Thymus (tissue), 11 donors: ENCODE results near the gene TK2. TPM values are rescaled to one million over a fixed set of nuclear protein-coding genes. Genes with fewer than 3 reads are reported as not detected.
A peak's percentile ranks its signal among the peaks of the same experiment; 100 is the strongest.

Source experiments
- DNase-seq, 9 donors: peaks; one replicate each; pipeline ENCODE4 v3.0.0-alpha.2; 2013; ENCODE audit warnings: low spot score in 9 of 9, low read depth in 6 of 9, missing footprints in 1 of 9
- H3K27ac ChIP-seq, 2 donors: one replicate each; pipeline ENCODE4 v1.5.1; 2013; ENCODE audit warnings: control low read depth in 1 of 2, low read depth in 1 of 2, low read length in 1 of 2, mild to moderate bottlenecking in 1 of 2, moderate library complexity in 1 of 2
- H3K27me3 ChIP-seq, 2 donors: one replicate each; pipeline ENCODE4 v1.5.1; 2013; ENCODE audit warnings: low read length in 1 of 2; ENCODE audit not compliant: control insufficient read depth in 2 of 2, insufficient read depth in 1 of 2
- H3K36me3 ChIP-seq, 2 donors: one replicate each; pipeline ENCODE4 v1.5.1; 2013; ENCODE audit warnings: low read length in 1 of 2, mild to moderate bottlenecking in 1 of 2, moderate library complexity in 1 of 2; ENCODE audit not compliant: control insufficient read depth in 2 of 2, insufficient read depth in 2 of 2
- H3K4me1 ChIP-seq, 2 donors: one replicate each; pipeline ENCODE4 v1.5.1; 2013; ENCODE audit warnings: low read length in 2 of 2; ENCODE audit not compliant: control insufficient read depth in 2 of 2, insufficient read depth in 2 of 2
- H3K4me3 ChIP-seq, 2 donors: one replicate each; pipeline ENCODE4 v1.5.1; 2013; ENCODE audit warnings: low read length in 2 of 2, control low read depth in 1 of 2, mild to moderate bottlenecking in 1 of 2
- H3K9me3 ChIP-seq, 2 donors: one replicate each; pipeline ENCODE4 v1.5.1; 2013; ENCODE audit warnings: low read length in 1 of 2, mild to moderate bottlenecking in 1 of 2; ENCODE audit not compliant: control insufficient read depth in 2 of 2, insufficient read depth in 1 of 2
- WGBS: extraction: QIAGEN DNeasy Blood & Tissue Kit; methylation state at CpG from one replicate; pipeline ENCODE4 v1.1.7; 2013; 5-methylcytosine and 5-hydroxymethylcytosine counted together
- polyA plus RNA-seq: library from polyadenylated mRNA; stranded (reverse); fragments of 200-250 nt; gene quantifications from one replicate; pipeline ENCODE4 v1.2.3, GENCODE V29; 2013
- total RNA-seq: library from RNA; stranded (reverse); fragments of 120-200 nt; gene quantifications from one replicate; pipeline ENCODE4 v1.2.4, GENCODE V29; 2013
- donor health status: healthy.

Gene TK2
- total and polyA plus RNA-seq, 2 donors = 11.9 to 15.9 TPM

DNA sequence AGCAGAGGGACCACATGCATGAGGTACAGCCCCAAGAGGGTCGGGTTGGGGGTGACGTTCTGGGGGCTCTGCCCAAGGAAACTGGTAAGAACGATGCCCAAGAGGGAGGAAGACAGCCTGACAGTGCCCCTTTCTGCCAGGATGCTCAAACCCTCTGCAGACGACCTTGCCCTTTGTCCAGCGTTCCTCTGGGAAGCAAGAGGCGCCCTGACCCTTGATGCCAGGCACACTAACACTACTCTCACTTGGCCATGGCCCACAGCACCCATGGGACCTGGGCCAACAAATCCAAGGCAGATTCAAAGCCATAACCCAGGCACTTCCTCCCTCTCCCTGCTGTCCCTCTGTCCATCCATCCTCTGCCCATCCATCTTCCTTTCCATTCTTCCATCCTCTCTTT, 20.4 kb downstream of the TK2 start:
- no peak for DNase-seq
- Histone ChIP-seq H3K36me3 (peaks cover 0 to 6% of the 10 kb centered on the region in 2 donors), H3K27ac (no peak overlapping the region), H3K4me1 (peaks cover 12 to 34% of the 10 kb centered on the region in 2 donors), H3K27me3 (no peaks in the 10 kb centered on the region), H3K4me3 (no peak overlapping the region), H3K9me3 (no peaks in the 10 kb centered on the region)
- WGBS = 97% methylated on average over 6 of the region's 6 CpGs

DNA sequence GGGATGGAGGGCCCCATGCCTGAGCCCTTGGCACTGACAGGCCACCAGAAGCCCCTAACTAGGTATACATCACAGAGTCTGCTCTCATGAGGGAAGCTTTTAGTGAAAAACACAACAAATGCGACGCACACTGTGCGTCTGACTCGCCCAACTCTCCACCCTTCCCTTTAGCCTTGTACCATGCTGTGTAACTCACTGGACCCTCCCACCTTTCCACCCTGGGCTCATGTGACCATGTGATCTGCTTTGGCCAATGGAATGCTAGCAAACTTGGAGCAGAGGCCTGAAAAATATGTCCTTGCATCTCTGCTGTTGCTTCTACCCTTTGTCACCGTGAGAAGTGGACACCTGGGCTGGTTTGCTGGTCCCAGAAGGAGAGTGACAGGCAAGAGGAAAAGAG, 21.6 kb downstream of the TK2 start:
- Histone ChIP-seq H3K9me3 (peaks cover 0 to 3% of the 10 kb centered on the region in 2 donors), H3K27ac (no peak overlapping the region), H3K36me3 (peaks cover 0 to 6% of the 10 kb centered on the region in 2 donors), H3K4me3 (no peak overlapping the region), H3K4me1 (peaks cover 20 to 46% of the 10 kb centered on the region in 2 donors), H3K27me3 (no peaks in the 10 kb centered on the region)
- 97% methylated on average over 5 of the region's 5 CpGs for WGBS
- no peak for DNase-seq

DNA sequence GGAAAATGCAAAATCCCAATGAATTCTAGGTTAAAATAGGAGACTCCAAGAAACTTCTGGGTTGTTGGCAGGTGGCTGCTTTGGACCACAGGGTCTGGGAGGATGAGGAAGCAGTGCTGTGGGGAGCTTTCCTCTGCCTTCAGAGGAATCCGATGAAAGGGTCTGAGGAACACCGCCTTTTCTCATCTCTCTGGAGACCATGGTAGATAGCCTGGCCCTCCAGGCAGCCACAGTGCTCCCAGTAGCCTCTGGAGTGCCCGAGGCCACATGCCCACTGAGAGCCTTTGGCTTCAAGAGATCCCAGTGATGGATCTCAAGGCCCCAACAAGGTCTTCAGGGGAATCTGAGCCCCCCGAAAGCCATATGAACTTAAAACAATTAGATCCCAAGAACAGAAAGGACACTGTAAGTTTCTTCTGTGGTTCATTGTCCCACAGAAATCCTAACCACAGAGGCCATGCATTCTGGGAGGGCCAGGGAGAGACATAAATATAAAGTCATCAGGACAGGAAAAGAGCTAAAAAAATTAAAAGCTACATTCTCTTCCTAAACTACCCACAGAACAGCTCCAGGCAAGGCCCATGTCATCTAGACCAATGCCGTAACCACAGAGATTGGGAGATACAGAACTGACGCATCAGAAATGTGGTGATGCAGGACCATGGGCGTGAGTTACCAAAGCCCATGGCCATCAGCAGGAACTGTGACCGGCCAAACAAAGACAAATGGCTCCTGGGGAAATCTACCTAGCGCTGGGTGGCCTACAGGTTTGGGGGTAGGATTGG, 24.3 kb downstream of the TK2 start:
- WGBS = 65% methylated on average over 9 of the region's 9 CpGs
- Histone ChIP-seq H3K27me3 (no peaks in the 10 kb centered on the region), H3K27ac (peak overlapping the region in 1 of 2 donors; percentile 93), H3K4me3 (no peak overlapping the region), H3K9me3 (peaks cover 0 to 3% of the 10 kb centered on the region in 2 donors), H3K4me1 (peaks cover 47 to 73% of the 10 kb centered on the region in 2 donors), H3K36me3 (peaks cover 0 to 2% of the 10 kb centered on the region in 2 donors)
- no peak for DNase-seq

DNA sequence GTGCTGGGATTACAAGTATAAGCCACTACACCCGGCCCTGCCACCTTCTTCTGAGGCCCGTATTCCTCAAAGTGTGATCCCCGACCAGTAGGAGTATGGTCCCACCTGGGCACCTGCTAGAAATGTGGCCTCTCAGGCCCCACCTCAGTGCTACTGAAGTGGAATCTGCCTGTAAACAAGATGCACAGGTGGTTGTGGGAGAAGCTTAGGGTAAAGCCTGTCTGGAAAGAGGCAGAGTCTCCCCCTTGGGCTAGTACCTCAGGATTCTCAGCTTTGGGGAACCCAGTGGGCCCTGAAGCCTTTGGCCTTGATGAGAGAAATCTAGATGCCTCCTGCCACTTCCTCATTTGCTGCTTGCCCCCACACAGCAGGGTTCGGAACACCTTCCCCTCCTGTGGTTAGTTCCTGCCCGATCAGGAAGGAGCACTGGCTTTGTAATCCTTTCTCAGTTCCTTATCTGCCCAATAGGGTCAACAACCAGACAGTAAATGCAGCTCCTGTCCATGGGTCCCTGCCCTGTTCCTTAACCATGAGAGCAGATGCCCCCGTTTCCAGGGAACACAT, 25.2 kb downstream of the TK2 start:
- Histone ChIP-seq H3K27me3 (no peaks in the 10 kb centered on the region), H3K4me1 (peaks cover 52 to 82% of the 10 kb centered on the region in 2 donors), H3K4me3 (peak overlapping the region in 1 of 2 donors; percentile 4), H3K27ac (peak overlapping the region; percentile 93), H3K36me3 (peaks cover 0 to 2% of the 10 kb centered on the region in 2 donors), H3K9me3 (peaks cover 0 to 3% of the 10 kb centered on the region in 2 donors)
- DNase-seq = peak in 3 of 9 donors; percentile 52 to 81 (median 61)
- 7% methylated on average over 6 of the region's 6 CpGs for WGBS

DNA sequence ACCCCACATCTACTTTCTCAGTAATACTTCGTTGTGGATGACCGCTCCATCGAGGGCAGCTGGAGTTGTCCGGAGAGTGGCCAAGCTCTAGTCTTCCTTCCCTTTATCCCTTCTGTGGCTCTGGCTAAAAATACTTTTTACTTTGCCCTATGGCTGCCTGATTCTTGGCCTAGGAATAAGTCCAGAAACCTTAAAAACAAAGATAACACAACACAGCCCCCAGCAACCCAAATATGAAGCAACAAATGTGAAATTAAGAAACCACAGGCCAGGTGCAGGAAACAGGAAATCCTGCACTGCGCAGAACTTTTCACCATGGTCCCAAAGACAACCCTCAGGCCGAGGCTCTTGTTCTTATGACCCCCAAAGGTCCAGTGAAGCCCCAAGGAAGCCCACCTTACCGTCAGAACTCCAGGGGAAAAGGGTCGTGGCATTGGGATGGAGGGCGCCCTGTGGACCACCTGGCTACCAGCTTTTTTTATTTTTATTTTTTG, 26.0 kb downstream of the TK2 start:
- Histone ChIP-seq H3K4me3 (peak overlapping the region; percentile 4 to 11), H3K4me1 (peaks cover 52 to 86% of the 10 kb centered on the region in 2 donors), H3K9me3 (peaks cover 0 to 3% of the 10 kb centered on the region in 2 donors), H3K27me3 (no peaks in the 10 kb centered on the region), H3K36me3 (peaks cover 0 to 2% of the 10 kb centered on the region in 2 donors), H3K27ac (peak overlapping the region; percentile 93)
- peak in 8 of 9 donors; percentile 54 to 93 (median 78) for DNase-seq
- WGBS = 7% methylated on average over 9 of the region's 9 CpGs

DNA sequence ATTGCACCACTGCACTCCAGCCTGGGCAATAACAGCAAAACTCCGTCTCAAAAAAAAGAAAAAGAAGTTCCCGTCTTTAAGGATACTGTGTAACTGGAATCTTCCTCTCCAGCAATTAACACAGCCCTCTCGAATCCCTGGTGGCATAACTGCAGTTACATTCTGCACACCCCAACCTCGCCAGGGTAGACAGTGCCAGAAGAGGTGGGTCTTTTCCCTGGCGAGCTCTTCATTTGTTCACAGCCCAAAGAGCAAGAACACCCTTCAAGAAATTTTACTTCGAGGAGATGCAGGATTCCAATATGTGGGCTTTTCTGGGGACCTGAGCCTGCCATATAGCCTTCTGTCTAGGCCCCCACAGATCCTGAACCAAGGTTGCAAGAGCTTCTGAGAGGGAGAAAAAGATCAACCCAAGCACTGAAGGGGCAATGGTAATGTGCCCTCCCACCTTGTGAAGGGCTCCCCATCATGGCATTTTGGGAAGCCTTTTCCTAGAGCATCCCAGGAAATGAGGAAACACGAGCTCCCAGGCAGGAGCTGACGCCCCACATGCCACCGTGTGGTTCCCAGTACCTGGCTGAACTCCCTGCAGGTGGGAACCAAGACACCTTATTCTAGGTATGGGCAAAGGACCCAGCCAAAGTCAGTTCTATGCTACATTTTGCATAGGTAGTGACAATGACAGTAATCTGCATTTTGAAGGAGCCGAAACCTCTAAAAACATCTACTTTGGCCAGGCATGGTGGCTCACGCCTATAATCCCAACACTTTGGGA, 26.9 kb downstream of the TK2 start:
- Histone ChIP-seq H3K36me3 (no peaks in the 10 kb centered on the region), H3K4me1 (peaks cover 52 to 84% of the 10 kb centered on the region in 2 donors), H3K9me3 (peaks cover 0 to 3% of the 10 kb centered on the region in 2 donors), H3K27ac (peak overlapping the region; percentile 80 to 93), H3K4me3 (no peak overlapping the region), H3K27me3 (no peaks in the 10 kb centered on the region)
- WGBS = 84% methylated on average over 11 of the region's 11 CpGs
- peak in 1 of 9 donors; percentile 34 for DNase-seq

DNA sequence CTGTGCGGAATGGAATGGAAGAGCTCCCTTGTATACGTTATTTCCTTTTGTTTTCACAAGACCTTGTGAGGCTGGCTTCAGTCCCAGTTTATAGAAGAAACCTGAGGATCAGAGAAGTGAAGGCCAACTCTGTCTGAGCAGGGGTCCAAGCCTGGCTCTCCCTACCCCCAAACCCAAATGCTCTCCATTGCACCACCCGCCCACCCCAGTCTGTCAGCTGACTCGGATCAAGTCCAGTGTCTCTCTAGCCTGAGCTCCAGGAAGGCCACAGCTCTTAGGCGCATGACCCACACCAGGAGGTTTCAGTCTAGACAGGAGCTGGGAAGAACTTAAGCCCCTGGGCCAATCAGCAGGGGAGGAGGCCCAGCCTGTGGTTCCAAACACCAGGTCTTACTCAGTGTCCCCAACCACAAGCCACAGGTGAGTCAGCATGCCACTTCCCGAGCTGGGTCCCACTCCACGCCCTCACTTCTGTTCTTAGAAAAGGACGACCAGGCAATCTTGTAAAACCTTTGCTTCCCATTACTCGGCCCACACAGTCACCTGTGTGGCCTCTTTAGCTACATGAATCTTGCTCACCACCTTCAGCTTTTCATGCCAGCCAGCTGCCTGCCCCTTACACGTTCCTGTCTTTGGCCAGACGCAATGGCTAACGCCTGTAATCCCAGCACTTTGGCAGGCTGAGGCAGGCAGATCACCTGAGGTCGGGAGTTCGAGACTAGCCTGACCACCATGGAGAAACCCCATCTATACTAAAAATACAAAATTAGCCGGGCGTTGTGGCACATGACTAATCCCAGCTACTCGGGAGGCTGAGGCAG, 27.8 kb downstream of the TK2 start:
- Histone ChIP-seq H3K4me3 (no peak overlapping the region), H3K27me3 (no peaks in the 10 kb centered on the region), H3K9me3 (peaks cover 0 to 3% of the 10 kb centered on the region in 2 donors), H3K4me1 (peaks cover 57 to 87% of the 10 kb centered on the region in 2 donors), H3K27ac (peak overlapping the region; percentile 80 to 93), H3K36me3 (no peaks in the 10 kb centered on the region)
- DNase-seq = peak in 4 of 9 donors; percentile 61 to 81 (median 64)
- 32% methylated on average over 17 of the region's 17 CpGs for WGBS

DNA sequence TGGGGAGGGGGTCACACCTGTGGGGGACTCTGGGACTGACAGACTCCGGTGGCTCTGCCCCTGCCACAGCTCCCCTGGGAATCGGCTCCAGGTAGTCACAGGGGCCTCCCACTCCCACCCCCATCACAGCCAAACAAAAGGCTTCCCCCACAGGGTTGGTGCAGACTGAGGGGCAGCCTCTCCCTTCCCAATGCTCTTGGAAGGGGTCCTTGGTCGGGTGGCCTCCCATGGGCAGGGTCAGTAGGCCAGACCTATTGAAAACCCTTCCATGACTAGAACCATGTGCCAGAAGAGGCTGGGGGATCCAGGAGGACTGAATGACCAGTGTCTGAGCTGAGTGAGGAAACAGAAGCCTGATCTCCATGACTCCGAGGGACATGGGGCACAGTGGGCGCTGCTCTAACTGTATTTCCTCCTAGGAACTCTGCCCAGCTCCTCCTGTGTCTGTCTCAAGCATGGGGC, 28.6 kb downstream of the TK2 start:
- Histone ChIP-seq H3K4me3 (no peak overlapping the region), H3K36me3 (no peaks in the 10 kb centered on the region), H3K4me1 (peaks cover 66 to 87% of the 10 kb centered on the region in 2 donors), H3K27me3 (no peaks in the 10 kb centered on the region), H3K9me3 (peaks cover 0 to 3% of the 10 kb centered on the region in 2 donors), H3K27ac (peak overlapping the region; percentile 0 to 75)
- WGBS = 96% methylated on average over 5 of the region's 5 CpGs
- no peak for DNase-seq
